IMR-90 (cell line): ENCODE results near the gene VAMP4. TPM values are rescaled to one million over a fixed set of nuclear protein-coding genes. Genes with fewer than 3 reads are reported as not detected.

ENCODE experiments used
- ATAC-seq: fragments of 200-7000 bp; cut with Tn5 transposase; 2 replicates; pipeline ENCODE4 v1.9.1; 2020; ENCODE audit warnings: low read depth, mild to moderate bottlenecking, moderate library complexity
- BruUV-seq: library from RNA; stranded (reverse); fragments of 400-500 nt; replicated peaks from 2 replicates; lab custom pipeline; 2021; lab: Mats Ljungman, UMichigan
- CTCF ChIA-PET: fragments of 300-600 bp; formaldehyde crosslinking; extraction: SDS; loops from one replicate; lab custom pipeline; 2021; ENCODE audit warnings: antibody characterized with exemption; lab: Yijun Ruan, JAX
- POLR2A ChIA-PET: fragments of 300-600 bp; sonication (Branson Sonifier 250); formaldehyde crosslinking; loops from one replicate; lab custom pipeline; 2022; ENCODE audit warnings: antibody characterized with exemption; ENCODE audit not compliant: unreplicated experiment; lab: Charles Lee
- DNase-seq: peaks from one replicate; pipeline ENCODE4 v3.0.0; 2013
- H2AFZ ChIP-seq: replicated peaks from 2 replicates; pipeline ENCODE3; 2013; ENCODE audit warnings: low read length, mild to moderate bottlenecking; ENCODE audit not compliant: poor library complexity
- H2AK5ac ChIP-seq: 2 replicates; pipeline ENCODE4 v1.6.1; 2013; ENCODE audit warnings: low read depth, low read length, inconsistent platforms
- H2AK9ac ChIP-seq: replicated peaks from 2 replicates; pipeline ENCODE3; 2013; ENCODE audit warnings: mild to moderate bottlenecking, low read depth, low read length, moderate library complexity; ENCODE audit not compliant: poor library complexity
- H2BK120ac ChIP-seq: 2 replicates; pipeline ENCODE4 v1.6.1; 2013; ENCODE audit warnings: low read depth, low read length, inconsistent platforms
- H2BK15ac ChIP-seq: 3 replicates; pipeline ENCODE4 v1.6.1; 2013; ENCODE audit warnings: low read depth, low read length, inconsistent platforms
- H2BK20ac ChIP-seq: 2 replicates; pipeline ENCODE4 v1.6.1; 2013; ENCODE audit warnings: low read depth, mild to moderate bottlenecking, inconsistent platforms, low read length, moderate library complexity
- H2BK5ac ChIP-seq: 2 replicates; pipeline ENCODE4 v1.6.1; 2013; ENCODE audit warnings: mild to moderate bottlenecking, low read depth, low read length, inconsistent platforms; ENCODE audit not compliant: poor library complexity, severe bottlenecking
- H3K14ac ChIP-seq: replicated peaks from 2 replicates; pipeline ENCODE4 v1.6.1; 2013; ENCODE audit warnings: low read depth, low read length, inconsistent platforms
- H3K18ac ChIP-seq: 2 replicates; pipeline ENCODE4 v1.6.1; 2013; ENCODE audit warnings: low read depth, low read length, control low read depth
- H3K23ac ChIP-seq: 2 replicates; pipeline ENCODE4 v1.6.1; 2013; ENCODE audit warnings: low read depth, low read length, inconsistent platforms
- H3K27ac ChIP-seq: 2 replicates; pipeline ENCODE4 v1.5.1; 2013; ENCODE audit warnings: mild to moderate bottlenecking, control low read depth, low read length; ENCODE audit not compliant: insufficient read depth
- H3K27me3 ChIP-seq: 2 replicates; pipeline ENCODE4 v1.6.1; 2013; ENCODE audit warnings: low read length; ENCODE audit not compliant: control insufficient read depth, insufficient read depth
- H3K36me3 ChIP-seq: 2 replicates; pipeline ENCODE4 v1.6.1; 2013; ENCODE audit warnings: low read length, mixed read lengths; ENCODE audit not compliant: control insufficient read depth, insufficient read depth
- H3K4ac ChIP-seq: 2 replicates; pipeline ENCODE4 v1.6.1; 2013; ENCODE audit warnings: low read depth, low read length, inconsistent platforms
- H3K4me1 ChIP-seq: 2 replicates; pipeline ENCODE4 v1.6.1; 2013; ENCODE audit warnings: low read length, mixed read lengths; ENCODE audit not compliant: control insufficient read depth, insufficient read depth
- H3K4me2 ChIP-seq: 2 replicates; pipeline ENCODE4 v1.6.1; 2013; ENCODE audit warnings: low read depth, mild to moderate bottlenecking, control low read depth, low read length, moderate library complexity
- H3K4me3 ChIP-seq: 2 replicates; pipeline ENCODE4 v1.5.1; 2013; ENCODE audit warnings: low read depth, mild to moderate bottlenecking, control low read depth, low read length, moderate library complexity; ENCODE audit not compliant: insufficient read depth
- H3K56ac ChIP-seq: 2 replicates; pipeline ENCODE4 v1.6.1; 2013; ENCODE audit warnings: low read length, inconsistent platforms; ENCODE audit not compliant: insufficient read depth; ENCODE audit errors: extremely low read depth
- H3K79me1 ChIP-seq, 2 experiments: 2 replicates each; pipeline ENCODE4 v1.6.1; 2013; ENCODE audit warnings: low read length in 2 of 2, inconsistent platforms in 1 of 2, low read depth in 1 of 2
- H3K9ac ChIP-seq: 2 replicates; pipeline ENCODE4 v1.6.1; 2013; ENCODE audit warnings: low read depth, low read length, control low read depth
- H3K9me1 ChIP-seq: 2 replicates; pipeline ENCODE4 v1.6.1; 2013; ENCODE audit warnings: low read length, inconsistent platforms; ENCODE audit not compliant: insufficient read depth
- H3K9me3 ChIP-seq: 2 replicates; pipeline ENCODE4 v1.6.1; 2013; ENCODE audit warnings: low read length; ENCODE audit not compliant: control insufficient read depth, insufficient read depth
- H4K20me1 ChIP-seq: 2 replicates; pipeline ENCODE4 v1.6.1; 2013; ENCODE audit warnings: low read length, inconsistent platforms; ENCODE audit not compliant: insufficient read depth
- H4K5ac ChIP-seq: 2 replicates; pipeline ENCODE4 v1.6.1; 2013; ENCODE audit warnings: mild to moderate bottlenecking, low read depth, low read length, control low read depth
- H4K8ac ChIP-seq, 2 experiments: 2 replicates each; pipeline ENCODE4 v1.6.1; 2013; ENCODE audit warnings: low read depth in 2 of 2, low read length in 2 of 2, control low read depth in 1 of 2, inconsistent platforms in 1 of 2
- H4K91ac ChIP-seq: 2 replicates; pipeline ENCODE4 v1.6.1; 2013; ENCODE audit warnings: low read depth, low read length, inconsistent platforms; ENCODE audit not compliant: insufficient read depth
- MAFK ChIP-seq: IDR thresholded peaks from 2 replicates; pipeline ENCODE4 v1.6.1; 2012; ENCODE audit warnings: low read depth, low read length, improper control_type of control experiment
- MAZ ChIP-seq: IDR thresholded peaks from 2 replicates; pipeline ENCODE4 v1.6.1; 2012; ENCODE audit warnings: low read depth, mild to moderate bottlenecking, low read length, improper control_type of control experiment, moderate library complexity, borderline replicate concordance
- MXI1 ChIP-seq: IDR thresholded peaks from 2 replicates; pipeline ENCODE4 v1.6.1; 2012; ENCODE audit warnings: low read depth, mild to moderate bottlenecking, low read length, moderate library complexity, borderline replicate concordance
- NFE2L2 ChIP-seq: fragments of 150-350 bp; IDR thresholded peaks from 2 replicates; pipeline ENCODE4 v1.6.1; 2016; ENCODE audit warnings: low read depth, mild to moderate bottlenecking, low read length
- POLR2A ChIP-seq: IDR thresholded peaks from 2 replicates; pipeline ENCODE4 v1.6.1; 2012; ENCODE audit warnings: mild to moderate bottlenecking, low read depth, low read length
- RAD21 ChIP-seq: IDR thresholded peaks from 2 replicates; pipeline ENCODE4 v1.6.1; 2012; ENCODE audit warnings: low read length, improper control_type of control experiment
- RCOR1 ChIP-seq: IDR thresholded peaks from 2 replicates; pipeline ENCODE4 v1.6.1; 2012; ENCODE audit warnings: mild to moderate bottlenecking, low read length, improper control_type of control experiment; ENCODE audit not compliant: insufficient replicate concordance
- WGBS, 2 experiments: methylation state at CpG; one replicate each; pipeline versions ENCODE4 v1.1.5 to v1.1.7; 2013; ENCODE audit warnings: missing lambda C conversion rate in 2 of 2; ENCODE audit not compliant: insufficient read length in 1 of 2; ENCODE audit errors: extremely low coverage in 2 of 2; 5-methylcytosine and 5-hydroxymethylcytosine counted together
- dilution Hi-C: fragments of 300-500 bp; cut with HindIII; formaldehyde crosslinking; loops from one replicate; pipeline ENCODE4 v1.14.3; 2018; ENCODE audit warnings: low sequenced_read_pairs; ENCODE audit not compliant: unreplicated experiment
- in situ Hi-C: fragments of 300-500 bp; cut with MboI; formaldehyde crosslinking; loops from 3 replicates; pipeline ENCODE4 v1.14.3; 2019; ENCODE audit warnings: low sequenced_read_pairs, inconsistent platforms, mixed read lengths
- intact Hi-C: fragments of 100-400 bp; cut with micrococcal nuclease; formaldehyde crosslinking; loops from 2 replicates; pipeline ENCODE4 v1.10.0; 2022
- polyA plus RNA-seq, 3 experiments: library from polyadenylated mRNA; depleted of rRNA; stranded (reverse); fragments of >200 nt; gene quantifications; 2 replicates each; pipeline ENCODE4 v1.2.3, GENCODE V29; 2012; ENCODE audit warnings: low replicate concordance in 1 of 3
- total RNA-seq: library from RNA; depleted of rRNA; stranded (reverse); fragments of >200 nt; gene quantifications from 2 replicates; pipeline ENCODE4 v1.2.3, GENCODE V29; 2012

The VAMP4 gene
- total and polyA plus RNA-seq, 2 of the 4 experiments (the other 2 are of a cell fraction) = 3.4 to 5.4 TPM

DNA sequence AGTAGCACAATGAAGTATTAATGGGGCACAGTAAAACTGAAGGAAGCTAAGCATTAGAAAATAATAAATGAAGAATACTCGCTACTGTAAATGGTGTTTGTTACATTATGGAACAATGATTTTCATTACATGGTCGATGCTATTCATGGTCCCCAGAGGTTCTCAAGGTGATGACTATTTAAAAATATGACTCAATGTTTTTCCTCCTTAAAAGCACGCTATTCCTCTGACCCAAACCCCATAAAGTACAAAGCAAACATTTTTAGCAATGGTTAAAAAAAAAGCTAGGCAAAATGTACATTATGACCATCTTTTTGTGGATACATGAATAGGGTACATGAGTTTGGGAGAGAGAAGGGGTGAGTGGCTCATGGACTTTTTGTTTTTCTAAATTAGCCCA, 34.3 kb downstream of the VAMP4 start:
- Histone ChIP-seq H3K4me2 (no peak overlapping the region), H2BK20ac (no peak overlapping the region), H3K79me1 (0 out of 4 replicates have a peak, but pooled peaks cover 0 to 3% of the 10 kb centered on the region in 2 experiments), H3K4ac (no peak overlapping the region), H2AK9ac (no peak overlapping the region), H4K91ac (no peak overlapping the region), H3K27me3 (no peaks in the 10 kb centered on the region), H2BK5ac (no peak overlapping the region), H4K20me1 (no peaks in the 10 kb centered on the region), H2AK5ac (no peak overlapping the region), H3K23ac (no peak overlapping the region), H3K56ac (no peak overlapping the region), H3K4me1 (no peaks in the 10 kb centered on the region), H4K5ac (no peak overlapping the region), H3K9ac (no peak overlapping the region), H3K27ac (no peak overlapping the region), H2BK120ac (no peak overlapping the region), H4K8ac (no peak overlapping the region), H3K18ac (no peak overlapping the region), H2AFZ (no peak overlapping the region), H2BK15ac (no peak overlapping the region), H3K9me3 (no peaks in the 10 kb centered on the region), H3K14ac (no peak overlapping the region), H3K36me3 (peaks cover 6% of the 10 kb centered on the region), H3K4me3 (no peak overlapping the region), H3K9me1 (peaks cover 3% of the 10 kb centered on the region; the same call in 1 of the 2 replicates)
- intact Hi-C loops = no loop called here
- no CpG with 5 or more reads among the region's 3 CpGs for WGBS, 2 experiments
- in situ Hi-C loops = no loop called here
- no TSS peak for BruUV-seq
- CTCF ChIA-PET = no interaction called here
- no peak for DNase-seq
- POLR2A ChIA-PET = no interaction called here
- dilution Hi-C loops = no loop called here
- ATAC-seq = no peak
- no peak for TF ChIP-seq MAZ
- TF ChIP-seq RAD21 = no peak
- TF ChIP-seq MAFK = no peak
- TF ChIP-seq NFE2L2 = no peak
- TF ChIP-seq MXI1 = no peak
- no peak for TF ChIP-seq POLR2A
- no peak for TF ChIP-seq RCOR1
